K562 (cell line): Measurements from ENCODE around the gene GRIP1. TPM values are rescaled to one million over a fixed set of nuclear protein-coding genes. Genes with fewer than 3 reads are reported as not detected.

ENCODE experiments used
- ATAC-seq: fragments of 200-7000 bp; cut with Tn5 transposase; 3 replicates; pipeline ENCODE4 v1.9.1; 2020; ENCODE audit warnings: moderate library complexity
- BruUV-seq: library from RNA; stranded (reverse); fragments of 400-500 nt; replicated peaks from 2 replicates; lab custom pipeline; 2021; lab: Mats Ljungman, UMichigan
- CTCF ChIA-PET: fragments of 300-600 bp; formaldehyde crosslinking; extraction: SDS; loops from one replicate; lab custom pipeline; 2021; ENCODE audit warnings: low intra/inter-chr PET ratio; lab: Yijun Ruan, JAX
- POLR2A ChIA-PET: fragments of 300-600, 350-650 bp; sonication (Branson Sonifier 250); formaldehyde crosslinking; extraction: SDS; loops from one replicate; lab custom pipeline; 2021; ENCODE audit warnings: antibody characterized with exemption, inconsistent platforms; lab: Yijun Ruan, JAX
- DNase-seq, 4 experiments: peaks; one replicate each; pipeline versions ENCODE4 v3.0.0 to v3.0.0-alpha.2; 2011 to 2018; ENCODE audit warnings: low spot score in 3 of 4, mixed read lengths in 3 of 4; ENCODE audit errors: extremely low read depth in 1 of 4
- FAIRE-seq: peaks from 2 replicates; lab custom pipeline; 2011; peaks lifted over from hg19 to GRCh38; lab: Jason Lieb, UNC
- H2AFZ ChIP-seq: 2 replicates; pipeline ENCODE4 v1.6.0; 2011; ENCODE audit warnings: low read depth, low read length, control low read depth, inconsistent platforms
- H3K27ac ChIP-seq: fragments of 200-600 bp; 3 replicates; pipeline ENCODE4 v1.8.0; 2011; ENCODE audit warnings: low read depth, mild to moderate bottlenecking, control low read depth, inconsistent platforms, low read length, moderate library complexity, mixed read lengths; ENCODE audit errors: extremely low read depth
- H3K27me3 ChIP-seq, 2 experiments: fragments of 300-600 bp in 1 of 2; 2 replicates in 1 of 2; 3 replicates in 1 of 2; pipeline versions ENCODE4 v1.6.0 to v1.8.0; 2011; ENCODE audit warnings: inconsistent platforms in 2 of 2, low read length in 2 of 2, mild to moderate bottlenecking in 1 of 2, mixed read lengths in 1 of 2, moderate library complexity in 1 of 2; ENCODE audit not compliant: control insufficient read depth in 2 of 2, insufficient read depth in 2 of 2
- H3K36me3 ChIP-seq: fragments of 300-600 bp; 3 replicates; pipeline ENCODE4 v1.8.0; 2011; ENCODE audit warnings: mild to moderate bottlenecking, low read length, inconsistent platforms; ENCODE audit not compliant: control insufficient read depth, insufficient read depth
- H3K4me1 ChIP-seq, 2 experiments: fragments of 200-600 bp in 1 of 2; replicated peaks in 1 of 2; 2 replicates in 1 of 2; 3 replicates in 1 of 2; pipeline versions ENCODE4 v1.5.1 to v1.8.0; 2011; ENCODE audit warnings: inconsistent platforms in 2 of 2, low read length in 2 of 2, mild to moderate bottlenecking in 1 of 2, mixed read lengths in 1 of 2, moderate library complexity in 1 of 2; ENCODE audit not compliant: control insufficient read depth in 2 of 2, insufficient read depth in 2 of 2
- H3K4me2 ChIP-seq: 2 replicates; pipeline ENCODE4 v1.6.1; 2011; ENCODE audit warnings: low read length, control low read depth, inconsistent platforms, mixed read lengths; ENCODE audit not compliant: insufficient read depth
- H3K4me3 ChIP-seq: fragments of 200-600 bp; sonication (generic), shearing (Covaris generic); 2 replicates; pipeline ENCODE4 v1.5.1; 2016; ENCODE audit warnings: control low read depth, inconsistent platforms
- H3K79me2 ChIP-seq: fragments of 200-600 bp; 3 replicates; pipeline ENCODE4 v1.8.0; 2011; ENCODE audit warnings: low read length, inconsistent platforms; ENCODE audit not compliant: control insufficient read depth, insufficient read depth
- H3K9ac ChIP-seq, 2 experiments: 2 replicates each; pipeline versions ENCODE4 v1.6.0 to v1.6.1; 2011; ENCODE audit warnings: low read depth in 2 of 2, low read length in 2 of 2, control low read depth in 1 of 2, inconsistent platforms in 1 of 2, mild to moderate bottlenecking in 1 of 2, mixed read lengths in 1 of 2; ENCODE audit not compliant: insufficient read depth in 1 of 2
- H3K9me1 ChIP-seq: one replicate; pipeline ENCODE4 v1.6.0; 2011; ENCODE audit warnings: inconsistent platforms, mild to moderate bottlenecking, low read length, moderate library complexity; ENCODE audit not compliant: control insufficient read depth, insufficient read depth
- H3K9me3 ChIP-seq: replicated peaks from 2 replicates; pipeline ENCODE4 v1.5.1; 2011; ENCODE audit warnings: low read depth, low read length, inconsistent platforms; ENCODE audit not compliant: control insufficient read depth, insufficient read depth
- H4K20me1 ChIP-seq: replicated peaks from 2 replicates; pipeline ENCODE4 v1.6.1; 2011; ENCODE audit warnings: low read length, inconsistent platforms, mixed read lengths; ENCODE audit not compliant: control insufficient read depth, insufficient read depth
- ADNP ChIP-seq: fragments of 200-800 bp; sonication (Bioruptor generic); IDR thresholded peaks from 2 replicates; pipeline ENCODE4 v1.6.1; 2016; ENCODE audit warnings: missing genetic modification characterization, missing compliant biosample characterization
- GMEB1 ChIP-seq: fragments of 250-450 bp; sonication (Bioruptor Pico); IDR thresholded peaks from 2 replicates; pipeline ENCODE4 v1.4.0; 2020; ENCODE audit warnings: mild to moderate bottlenecking
- HDAC1 ChIP-seq, 2 experiments: fragments of 450-650 bp; IDR thresholded peaks; 2 replicates each; pipeline ENCODE4 v1.6.1; 2016 to 2017; ENCODE audit warnings: inconsistent platforms in 1 of 2, mild to moderate bottlenecking in 1 of 2, moderate library complexity in 1 of 2
- IRF9 ChIP-seq: fragments of 450-650 bp; IDR thresholded peaks from 2 replicates; pipeline ENCODE4 v1.6.1; 2016; ENCODE audit warnings: missing biosample characterization, missing genetic modification characterization
- MLX ChIP-seq, 2 experiments: fragments of 450-650 bp in 1 of 2; sonication (generic) in 1 of 2; formaldehyde crosslinking; conservative IDR thresholded peaks; 2 replicates each; pipeline versions ENCODE4 v1.4.0 to v1.8.1; 2020 to 2022; ENCODE audit warnings: mild to moderate bottlenecking in 1 of 2, missing genetic modification reagents in 1 of 2
- RBM15 ChIP-seq: fragments of 200-400 bp; formaldehyde crosslinking; IDR thresholded peaks from 2 replicates; pipeline ENCODE4 v1.6.1; 2018; ENCODE audit warnings: mild to moderate bottlenecking, low read length, moderate library complexity; ENCODE audit not compliant: insufficient read depth
- SFPQ ChIP-seq: fragments of 200-400 bp; formaldehyde crosslinking; IDR thresholded peaks from 2 replicates; pipeline ENCODE4 v1.6.1; 2017; ENCODE audit warnings: mild to moderate bottlenecking, low read depth, low read length, moderate library complexity
- ZHX1 ChIP-seq: fragments of 150-350 bp; conservative IDR thresholded peaks from 2 replicates; pipeline ENCODE4 v1.6.1; 2014; ENCODE audit warnings: low read length
- ZNF143 ChIP-seq: sonication (generic); formaldehyde crosslinking; IDR thresholded peaks from 2 replicates; pipeline ENCODE4 v1.9.0; 2022; ENCODE audit warnings: mild to moderate bottlenecking, missing genetic modification reagents
- ZNF639 ChIP-seq, 2 experiments: fragments of 200-800 bp in 1 of 2; sonication (Bioruptor generic) in 1 of 2; sonication (generic) in 1 of 2; formaldehyde crosslinking in 1 of 2; IDR thresholded peaks in 1 of 2; conservative IDR thresholded peaks in 1 of 2; 2 replicates each; pipeline versions ENCODE4 v1.5.0 to v1.6.1; 2016 to 2020; ENCODE audit warnings: missing compliant biosample characterization in 1 of 2, missing genetic modification characterization in 1 of 2, missing genetic modification reagents in 1 of 2
- WGBS: fragments of 100-300 bp; shearing (Covaris generic); methylation state at CpG from one replicate; pipeline ENCODE4 v1.1.6; 2016; ENCODE audit warnings: low coverage, mixed read lengths; ENCODE audit not compliant: insufficient coverage; ENCODE audit errors: missing lambda C conversion rate; 5-methylcytosine and 5-hydroxymethylcytosine counted together
- in situ Hi-C: fragments of 300-500 bp; cut with MboI; formaldehyde crosslinking; loops from 4 replicates; pipeline ENCODE4 v1.15.0; 2018; ENCODE audit warnings: inconsistent platforms, mixed read lengths
- intact Hi-C: fragments of 100-400 bp; cut with micrococcal nuclease; formaldehyde crosslinking; loops from 2 replicates; pipeline ENCODE4 v1.14.2; 2022
- polyA plus RNA-seq, 8 experiments: library from polyadenylated mRNA; depleted of rRNA in 4 of 8; stranded (reverse) in 5 of 8; unstranded in 3 of 8; fragments of >200 nt; fragmentation: Nextera tagmentation in 2 of 8; fragmentation: Illumina TruSeq in 1 of 8; extraction: Ambion mirVana in 2 of 8; extraction: Trizol in 1 of 8; gene quantifications; 2 replicates each; pipeline versions ENCODE4 v1.2.1 to v1.2.3, GENCODE V29; 2011 to 2014; ENCODE audit warnings: inconsistent platforms in 1 of 8, missing spikeins in 1 of 8
- total RNA-seq, 7 experiments: library from RNA; depleted of rRNA in 6 of 7; stranded (reverse); fragments of >200 nt in 6 of 7; fragmentation: Illumina TruSeq in 2 of 7; extraction: Trizol in 2 of 7; gene quantifications; 2 replicates each; pipeline versions ENCODE4 v1.2.1 to v1.2.3, GENCODE V29; 2011 to 2021; ENCODE audit warnings: low replicate concordance in 1 of 7

The GRIP1 gene
- total and polyA plus RNA-seq, 9 of the 15 experiments (the other 6 are each of a cell fraction or from before 2014, with no cell fraction given): 0.28 to 1.2 (median 0.45) TPM

GRCh38 chr12:66617991-66618390 lies 60.9 kb downstream of the GRIP1 start:
- ATAC-seq: no peak
- Histone ChIP-seq H2AFZ (no peak overlapping the region), H4K20me1 (no peaks in the 10 kb centered on the region), H3K27me3 (no peaks in the 10 kb centered on the region), H3K79me2 (no peaks in the 10 kb centered on the region), H3K4me3 (no peak overlapping the region), H3K4me1 (no peaks in the 10 kb centered on the region), H3K9ac (no peak overlapping the region), H3K27ac (no peak overlapping the region), H3K4me2 (no peak overlapping the region), H3K9me1 (no peaks in the 10 kb centered on the region), H3K9me3 (no peaks in the 10 kb centered on the region), H3K36me3 (no peaks in the 10 kb centered on the region)
- no TSS peak for BruUV-seq
- 0% methylated on average over 3 of the region's 3 CpGs for WGBS
- ChIA-PET CTCF (no interaction called here), POLR2A (no interaction called here)
- intact Hi-C loops: no loop called here
- no peak for FAIRE-seq
- in situ Hi-C loops: no loop called here
- no peak for DNase-seq
- TF ChIP-seq ZHX1: no peak
- no peak for TF ChIP-seq GMEB1 (CRISPR knock-in tag)
- TF ChIP-seq ZNF639 (CRISPR knock-in tag; conservative IDR thresholded peaks at IDR 0.05 in 1 of 2, IDR thresholded peaks at IDR 0.05 in 1 of 2): no peak
- TF ChIP-seq HDAC1 (IDR thresholded peaks at IDR 0.05): no peak
- no peak for TF ChIP-seq ADNP (tag)
- TF ChIP-seq MLX (CRISPR knock-in tag; conservative IDR thresholded peaks at IDR 0.05): no peak
- TF ChIP-seq IRF9 (tag): no peak
- no peak for TF ChIP-seq SFPQ
- TF ChIP-seq RBM15: no peak
- no peak for TF ChIP-seq ZNF143 (CRISPR knock-in tag)
